Ishikawa (cell line): Measurements from ENCODE around the gene COA5.

Experiments
- CEBPB ChIP-seq: IDR thresholded peaks from 2 replicates; pipeline ENCODE4 v1.6.1; 2012
- CREB1 ChIP-seq: IDR thresholded peaks from 2 replicates; pipeline ENCODE4 v1.6.1; 2012; ENCODE audit warnings: low read depth
- EGR1 ChIP-seq: IDR thresholded peaks from 2 replicates; pipeline ENCODE4 v1.6.1; 2012
- EP300 ChIP-seq: IDR thresholded peaks from 2 replicates; pipeline ENCODE4 v1.6.1; 2012; ENCODE audit warnings: borderline replicate concordance
- FOXM1 ChIP-seq: IDR thresholded peaks from 2 replicates; pipeline ENCODE4 v1.6.1; 2012; ENCODE audit warnings: low read depth, borderline replicate concordance
- MAX ChIP-seq: IDR thresholded peaks from 2 replicates; pipeline ENCODE4 v1.6.1; 2012
- NFIC ChIP-seq: IDR thresholded peaks from 2 replicates; pipeline ENCODE4 v1.6.1; 2012
- RAD21 ChIP-seq: IDR thresholded peaks from 2 replicates; pipeline ENCODE4 v1.6.1; 2012; ENCODE audit warnings: low read depth
- REST ChIP-seq: IDR thresholded peaks from 2 replicates; pipeline ENCODE4 v1.6.1; 2012; ENCODE audit warnings: low read depth, mild to moderate bottlenecking
- TAF1 ChIP-seq: IDR thresholded peaks from 2 replicates; pipeline ENCODE4 v1.6.1; 2012; ENCODE audit warnings: low read depth, mild to moderate bottlenecking
- TCF12 ChIP-seq: IDR thresholded peaks from 2 replicates; pipeline ENCODE4 v1.6.1; 2012; ENCODE audit warnings: low read depth
- TEAD4 ChIP-seq: IDR thresholded peaks from 2 replicates; pipeline ENCODE4 v1.6.1; 2012
- USF1 ChIP-seq: IDR thresholded peaks from 2 replicates; pipeline ENCODE4 v1.6.1; 2012
- YY1 ChIP-seq: IDR thresholded peaks from 2 replicates; pipeline ENCODE4 v1.6.1; 2012; ENCODE audit warnings: low read depth
- ZBTB7A ChIP-seq: IDR thresholded peaks from 2 replicates; pipeline ENCODE4 v1.6.1; 2012; ENCODE audit warnings: low read depth

The COA5 gene

GRCh38 chr2:98561018-98561417 is 47.3 kb downstream of the COA5 start:
- TF ChIP-seq MAX: no peak

GRCh38 chr2:98560256-98560771 is 48.0 kb downstream of the COA5 start:
- no peak for TF ChIP-seq CEBPB
- TF ChIP-seq YY1: no peak
- no peak for TF ChIP-seq EP300
- TF ChIP-seq USF1: no peak
- no peak for TF ChIP-seq FOXM1
- no peak for TF ChIP-seq EGR1
- no peak for TF ChIP-seq CREB1

GRCh38 chr2:98559581-98559980 is 48.7 kb downstream of the COA5 start:
- TF ChIP-seq FOXM1 (no peak), CEBPB (no peak), USF1 (no peak), NFIC (no peak), EP300 (no peak), RAD21 (no peak), REST (no peak), TAF1 (no peak), CREB1 (no peak), TEAD4 (no peak), YY1 (no peak), MAX (no peak), ZBTB7A (no peak), EGR1 (no peak), TCF12 (no peak)

- TF ChIP-seq MAX (no peak), TEAD4 (no peak), RAD21 (no peak), ZBTB7A (no peak), EP300 (no peak), CEBPB (no peak), USF1 (no peak), CREB1 (no peak)
Observed at GRCh38 chr2:98558852-98559530, 49.3 kb downstream of the COA5 start.

- TF ChIP-seq USF1 (no peak), TAF1 (no peak), RAD21 (no peak), NFIC (no peak), EGR1 (no peak), TCF12 (no peak), YY1 (no peak), TEAD4 (no peak), FOXM1 (no peak)
Observed at GRCh38 chr2:98556344-98557033, 51.8 kb downstream of the COA5 start.

GRCh38 chr2:98555696-98556095 is 52.6 kb downstream of the COA5 start:
- TF ChIP-seq EP300: no peak
- no peak for TF ChIP-seq FOXM1
- TF ChIP-seq RAD21: no peak
- TF ChIP-seq CREB1: no peak
- no peak for TF ChIP-seq EGR1
- TF ChIP-seq MAX: no peak
- no peak for TF ChIP-seq ZBTB7A
- TF ChIP-seq REST: no peak
